Naive thymus-derived CD8-positive, alpha-beta T cell (primary cell): ENCODE data around the gene ZNF277. TPM values are rescaled to one million over a fixed set of nuclear protein-coding genes. Genes with fewer than 3 reads are reported as not detected.

Experiments used
- ATAC-seq, 2 donors: fragments of 150-1000 bp; cut with Tn5 transposase in 1 of 2; sonication (Bioruptor Pico), chemical (Tn5 transposase) in 1 of 2; 1 replicate in 1 of 2; 2 replicates in 1 of 2; pipeline ENCODE4 v1.10.0; 2021; ENCODE audit warnings: mild to moderate bottlenecking in 2 of 2, moderate library complexity in 2 of 2
- POLR2A ChIA-PET: fragments of 350-600 bp; sonication (Branson Sonifier 250); formaldehyde crosslinking; loops from one replicate; lab custom pipeline; 2021; ENCODE audit warnings: antibody characterized with exemption; lab: Charles Lee
- DNase-seq, 10 donors: peaks; one replicate each; pipeline versions ENCODE4 v3.0.0 to v3.0.0-alpha.2; 2020 to 2022
- H3K27ac Mint-ChIP-seq, 10 donors: one replicate each; pipeline ENCODE4 v1.8.0; 2020 to 2022; ENCODE audit warnings: mild to moderate bottlenecking in 10 of 10, mixed read lengths in 10 of 10, moderate library complexity in 4 of 10, inconsistent platforms in 1 of 10
- H3K27me3 Mint-ChIP-seq, 5 donors: one replicate each; pipeline ENCODE4 v1.8.0; 2021 to 2022; ENCODE audit warnings: mixed read lengths in 5 of 5
- H3K36me3 Mint-ChIP-seq, 3 donors: one replicate each; pipeline ENCODE4 v1.8.0; 2020 to 2022; ENCODE audit warnings: mixed read lengths in 3 of 3, mild to moderate bottlenecking in 2 of 3, inconsistent platforms in 1 of 3
- H3K4me1 Mint-ChIP-seq, 4 donors: one replicate each; pipeline ENCODE4 v1.8.0; 2021 to 2022; ENCODE audit warnings: mixed read lengths in 4 of 4
- H3K4me3 Mint-ChIP-seq, 10 donors: one replicate each; pipeline ENCODE4 v1.8.0; 2020 to 2022; ENCODE audit warnings: mild to moderate bottlenecking in 10 of 10, mixed read lengths in 10 of 10, moderate library complexity in 6 of 10, inconsistent platforms in 1 of 10
- H3K9me3 Mint-ChIP-seq, 9 donors: one replicate each; pipeline ENCODE4 v1.8.0; 2020 to 2022; ENCODE audit warnings: mixed read lengths in 9 of 9, mild to moderate bottlenecking in 3 of 9, inconsistent platforms in 1 of 9, moderate library complexity in 1 of 9
- polyA plus RNA-seq, 3 donors: library from polyadenylated mRNA; unstranded; fragments of 300-500 nt; fragmentation: Illumina TruSeq; gene quantifications; one replicate each; pipeline ENCODE4 v1.2.3, GENCODE V29; 2021
- total RNA-seq, 8 experiments: library from RNA in 2 of 8; stranded (reverse) in 2 of 8; gene quantifications; one replicate each; pipeline ENCODE4 v1.2.3 and lab custom pipeline; 2021 to 2026

The ZNF277 gene
- total and polyA plus RNA-seq, 5 experiments from 2014 or later, result 20.3 to 40.0 (median 22.8) TPM

DNA sequence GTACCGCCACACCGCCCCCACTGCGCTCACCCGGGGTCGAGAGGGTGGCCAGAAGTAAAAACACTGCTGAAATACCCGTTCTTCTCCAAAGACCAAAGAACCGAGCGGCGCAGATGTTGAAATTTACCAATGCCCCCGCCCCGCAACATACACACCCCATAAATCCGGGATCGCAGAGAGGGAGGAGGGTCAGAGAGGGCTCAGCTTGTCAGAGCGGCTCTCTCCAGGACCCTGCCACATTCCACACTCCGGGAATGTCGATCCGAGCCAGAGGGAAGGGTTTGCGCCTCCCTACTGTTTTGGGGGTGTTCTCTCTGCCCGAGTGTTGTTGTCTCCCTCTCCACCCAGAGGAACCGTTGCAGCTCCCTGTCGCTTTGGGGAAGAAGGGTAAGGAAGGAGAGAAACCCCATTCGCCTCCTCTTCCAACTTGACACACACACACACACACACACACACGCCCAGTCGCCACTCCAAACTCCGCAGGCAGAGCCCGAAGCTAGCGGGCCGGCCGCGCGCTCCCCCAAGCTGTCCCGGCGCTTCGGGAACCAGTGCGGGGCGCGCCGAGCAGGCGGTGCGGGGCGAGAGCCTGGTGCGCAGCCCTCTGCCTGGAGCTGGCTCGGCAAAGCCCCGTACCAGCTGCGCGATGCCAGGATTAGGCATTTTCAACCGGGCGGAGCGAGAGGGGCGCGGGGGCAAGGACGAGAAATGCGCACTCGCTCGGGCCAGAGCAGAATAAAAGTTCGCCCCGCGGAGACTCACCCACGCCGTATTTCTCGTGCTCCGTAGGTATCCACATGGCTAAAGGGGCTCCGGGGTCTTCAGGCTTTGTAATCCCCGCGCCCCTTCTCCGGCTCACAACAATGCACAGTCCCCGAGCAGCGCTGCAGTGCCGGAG lies 905 bp upstream of the ZNF277 start:
- H3K4me3 Mint-ChIP-seq, result peak overlapping the region; percentile 93 to 98 (median 97)
- no peaks in the 10 kb centered on the region for H3K9me3 Mint-ChIP-seq
- peaks cover 19 to 42% (median 35%) of the 10 kb centered on the region in 4 donors for H3K4me1 Mint-ChIP-seq
- peaks cover 19 to 40% (median 31%) of the 10 kb centered on the region in 5 donors for H3K27me3 Mint-ChIP-seq
- peak; percentile 22 to 32 for ATAC-seq
- H3K27ac Mint-ChIP-seq, result peak overlapping the region in 9 of 10 donors; percentile 7 to 94 (median 64)
- DNase-seq, result peak; percentile 11 to 63 (median 41)
- POLR2A ChIA-PET, result interaction anchor here (0.6 to 4.0 kb wide), 3 partner anchors 95 to 644 kb away, joined by 3 to 23 read pairs (median 3); partner anchors contain the start of genes IFRD1 and IMMP2L
- H3K36me3 Mint-ChIP-seq, result no peaks in the 10 kb centered on the region

DNA sequence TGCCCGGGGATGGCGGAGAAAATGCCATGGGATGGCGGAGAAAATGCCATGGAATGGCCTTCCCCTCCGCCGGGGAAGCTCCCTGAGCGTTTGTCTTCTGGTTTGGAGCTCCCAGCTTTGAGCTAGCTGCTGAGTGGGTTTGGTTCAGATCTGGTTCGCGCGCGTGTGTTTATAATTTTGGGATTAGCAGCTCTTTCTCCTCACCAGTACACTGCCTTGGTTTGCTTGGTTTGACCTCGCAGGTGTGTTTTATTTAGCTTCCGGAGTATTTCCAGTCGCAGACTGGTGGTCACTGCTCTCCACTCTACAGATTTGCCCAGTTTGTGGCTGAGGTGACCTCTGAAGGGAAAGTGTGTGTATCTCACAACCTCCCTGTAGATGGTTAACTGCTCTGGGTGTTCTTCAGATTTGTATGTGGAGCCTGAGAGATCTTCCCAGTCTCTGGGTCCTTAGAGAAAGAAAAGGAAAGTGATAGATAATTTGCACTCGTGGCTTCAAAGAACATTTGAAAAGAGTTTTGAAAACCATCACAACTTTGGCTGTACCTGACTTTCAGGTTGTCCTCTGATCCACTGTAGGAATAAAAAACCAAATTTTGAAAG lies 597 bp downstream of the ZNF277 start:
- Mint-ChIP-seq H3K4me1 (peaks cover 24 to 50% (median 46%) of the 10 kb centered on the region in 4 donors), H3K9me3 (no peaks in the 10 kb centered on the region), H3K36me3 (no peaks in the 10 kb centered on the region), H3K27me3 (peaks cover 8 to 25% (median 16%) of the 10 kb centered on the region in 5 donors), H3K4me3 (peak overlapping the region; percentile 93 to 98 (median 97)), H3K27ac (peak overlapping the region; percentile 75 to 96 (median 94))
- DNase-seq (peak in 3 of 10 donors; percentile 5 to 13 (median 10)), ATAC-seq (no peak)
- POLR2A ChIA-PET, result interaction anchor here (1.5 to 4.0 kb wide), 2 partner anchors 243 to 645 kb away, joined by 3 to 23 read pairs; partner anchors contain the start of genes IFRD1 and IMMP2L

DNA sequence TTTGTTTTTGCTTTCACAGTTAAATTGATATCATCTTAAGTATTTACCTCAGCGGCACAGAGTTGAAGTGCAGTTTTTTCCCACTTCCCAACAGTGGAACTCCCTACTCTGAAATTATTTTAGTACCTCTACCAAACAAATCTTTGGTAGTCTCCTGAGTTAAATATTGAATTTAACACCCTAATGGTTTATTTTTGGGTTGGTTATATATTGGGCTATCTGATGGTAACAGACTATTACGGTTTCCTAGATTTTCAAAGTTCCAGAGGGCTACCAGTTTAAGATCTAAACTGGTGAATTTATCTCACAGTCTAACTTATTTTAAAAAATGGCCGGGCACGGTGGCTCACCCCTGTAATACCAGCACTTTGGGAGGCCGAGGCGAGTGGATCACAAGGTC lies 1.3 kb downstream of the ZNF277 start:
- peak overlapping the region; percentile 93 to 98 (median 97) for H3K4me3 Mint-ChIP-seq
- peaks cover 27 to 52% (median 50%) of the 10 kb centered on the region in 4 donors for H3K4me1 Mint-ChIP-seq
- POLR2A ChIA-PET, result interaction anchor here (4.0 kb wide), 1 partner anchor 243 kb away, joined by 23 read pairs; the partner anchor contains the start of gene IFRD1
- no peaks in the 10 kb centered on the region for H3K36me3 Mint-ChIP-seq
- H3K27me3 Mint-ChIP-seq, result peaks cover 6 to 18% (median 13%) of the 10 kb centered on the region in 5 donors
- H3K27ac Mint-ChIP-seq, result peak overlapping the region in 2 of 10 donors; percentile 4 to 93
- H3K9me3 Mint-ChIP-seq, result no peaks in the 10 kb centered on the region
- ATAC-seq (no peak), DNase-seq (no peak)

DNA sequence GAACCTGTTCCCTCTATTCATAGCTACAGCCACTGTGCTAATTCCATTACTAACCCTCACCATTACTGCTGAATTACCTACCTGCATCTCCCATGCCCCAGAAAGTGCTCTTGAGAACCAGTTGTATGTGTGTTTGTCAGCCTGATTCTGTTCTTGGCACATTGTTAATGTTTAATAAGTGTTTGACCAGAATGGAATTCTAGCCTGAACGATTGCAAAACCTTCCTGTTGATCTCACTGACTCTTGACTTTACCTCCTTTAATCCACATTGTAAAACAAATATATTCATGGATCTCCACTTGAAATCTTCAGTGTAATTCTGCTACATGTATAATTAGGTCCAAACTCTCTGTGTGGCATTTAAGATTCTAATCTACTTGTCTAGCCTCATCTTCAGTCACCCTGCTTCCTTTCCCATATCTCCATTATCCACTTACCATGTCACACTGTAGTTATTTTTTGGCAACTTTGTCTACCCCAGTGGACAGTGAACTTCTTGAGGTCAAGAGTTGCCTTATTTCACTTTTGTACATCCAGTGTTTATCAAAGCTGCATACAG lies 4.9 kb downstream of the ZNF277 start:
- peaks cover 15 to 49% (median 46%) of the 10 kb centered on the region in 4 donors for H3K4me1 Mint-ChIP-seq
- no peak overlapping the region for H3K27ac Mint-ChIP-seq
- no peak for DNase-seq
- H3K27me3 Mint-ChIP-seq, result no peaks in the 10 kb centered on the region
- POLR2A ChIA-PET, result no interaction called here
- no peaks in the 10 kb centered on the region for H3K9me3 Mint-ChIP-seq
- no peak for ATAC-seq
- no peaks in the 10 kb centered on the region for H3K36me3 Mint-ChIP-seq
- H3K4me3 Mint-ChIP-seq, result no peak overlapping the region

DNA sequence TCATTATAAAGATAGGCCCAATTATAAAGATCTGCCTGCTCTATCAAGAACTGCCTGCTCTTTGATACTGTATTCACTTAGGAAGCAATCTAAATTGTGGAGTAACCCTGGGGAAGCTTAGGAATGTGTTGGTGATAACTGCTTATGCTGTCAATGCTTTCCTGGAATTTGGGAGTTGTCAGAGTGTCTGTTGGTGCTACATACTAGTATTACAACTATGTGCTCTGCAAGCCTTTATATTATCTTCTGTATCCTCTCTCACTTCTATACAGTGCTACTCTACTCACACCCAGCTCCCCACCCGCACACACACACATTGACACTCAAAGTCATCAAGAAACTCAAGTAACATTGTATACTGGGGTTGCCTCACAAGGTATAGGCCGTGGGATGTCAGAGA lies 6.1 kb downstream of the ZNF277 start:
- ATAC-seq (no peak), DNase-seq (no peak)
- Mint-ChIP-seq H3K27ac (peak overlapping the region in 1 of 10 donors; percentile 36), H3K4me1 (peaks cover 16 to 48% (median 47%) of the 10 kb centered on the region in 4 donors), H3K9me3 (no peaks in the 10 kb centered on the region), H3K36me3 (peaks cover 0 to 4% (median 3%) of the 10 kb centered on the region in 3 donors), H3K27me3 (no peaks in the 10 kb centered on the region), H3K4me3 (no peak overlapping the region)
- POLR2A ChIA-PET, result no interaction called here

DNA sequence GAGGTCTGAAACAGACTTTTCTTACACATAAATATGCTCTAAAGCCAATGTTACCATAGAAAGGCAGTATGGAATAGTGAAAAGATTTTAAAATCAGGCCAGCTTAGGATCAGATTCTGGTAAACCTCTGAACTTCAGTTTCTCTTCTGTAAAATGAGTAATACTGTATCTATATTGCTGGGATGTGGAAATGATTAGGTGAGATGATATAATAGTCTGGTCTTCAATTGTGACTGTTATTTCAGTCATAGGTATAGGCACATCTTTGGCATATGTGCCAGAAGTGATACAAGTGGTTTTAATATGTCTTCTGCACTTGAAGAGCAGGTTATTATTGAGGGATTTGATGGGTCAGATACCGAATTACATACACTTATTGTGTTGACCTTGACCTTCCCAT lies 7.2 kb downstream of the ZNF277 start:
- Mint-ChIP-seq H3K36me3 (peaks cover 0 to 13% (median 10%) of the 10 kb centered on the region in 3 donors), H3K4me1 (peaks cover 20 to 59% (median 47%) of the 10 kb centered on the region in 4 donors), H3K27me3 (no peaks in the 10 kb centered on the region), H3K9me3 (no peaks in the 10 kb centered on the region), H3K27ac (no peak overlapping the region), H3K4me3 (no peak overlapping the region)
- no peak for ATAC-seq
- no peak for DNase-seq
- POLR2A ChIA-PET, result no interaction called here

DNA sequence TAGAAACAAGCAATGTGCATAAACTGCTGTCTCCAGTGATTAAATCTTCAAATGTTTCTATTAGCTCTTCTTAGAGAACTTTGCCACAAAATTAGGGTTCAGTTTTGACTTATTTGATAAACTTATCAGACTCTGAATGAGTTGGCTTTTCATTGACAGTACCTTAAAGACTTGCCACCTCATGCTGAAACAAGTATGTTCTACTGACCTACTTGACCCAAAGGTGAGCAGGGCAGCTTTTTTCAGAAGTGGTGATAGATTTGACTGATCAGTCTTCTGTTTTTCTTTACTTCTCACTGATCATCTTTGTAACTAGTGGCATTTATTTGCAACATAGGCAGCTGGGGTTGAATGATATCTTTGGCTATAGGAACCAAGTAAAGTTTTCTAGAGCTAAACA lies 7.8 kb downstream of the ZNF277 start:
- no peak overlapping the region for H3K27ac Mint-ChIP-seq
- ATAC-seq, result no peak
- H3K4me3 Mint-ChIP-seq, result no peak overlapping the region
- H3K36me3 Mint-ChIP-seq, result peaks cover 0 to 13% (median 11%) of the 10 kb centered on the region in 3 donors
- no peaks in the 10 kb centered on the region for H3K27me3 Mint-ChIP-seq
- POLR2A ChIA-PET, result no interaction called here
- no peak for DNase-seq
- peaks cover 22 to 64% (median 43%) of the 10 kb centered on the region in 4 donors for H3K4me1 Mint-ChIP-seq
- H3K9me3 Mint-ChIP-seq, result no peaks in the 10 kb centered on the region

DNA sequence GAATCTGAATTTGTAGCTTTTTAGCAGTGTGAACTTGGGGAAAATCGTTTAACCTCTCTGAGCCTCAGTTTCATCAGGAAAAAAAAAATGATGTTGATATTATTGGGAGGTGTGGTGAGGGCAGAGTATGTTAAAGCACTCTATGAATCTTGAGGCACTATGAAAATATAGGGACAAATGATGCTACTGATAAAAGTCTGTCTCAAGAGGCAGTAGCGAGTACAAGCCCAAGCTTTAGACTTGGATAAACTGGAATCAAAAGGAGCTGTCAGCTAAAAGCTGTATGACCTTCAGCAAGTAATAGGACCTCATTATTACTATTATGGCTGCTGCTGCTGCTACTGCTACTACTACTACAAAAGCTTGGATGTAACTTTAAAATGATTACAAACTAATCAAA lies 8.4 kb downstream of the ZNF277 start:
- Mint-ChIP-seq H3K4me1 (peaks cover 22 to 65% (median 41%) of the 10 kb centered on the region in 4 donors), H3K27me3 (no peaks in the 10 kb centered on the region), H3K36me3 (peaks cover 0 to 13% (median 11%) of the 10 kb centered on the region in 3 donors), H3K4me3 (no peak overlapping the region), H3K27ac (no peak overlapping the region), H3K9me3 (no peaks in the 10 kb centered on the region)
- ATAC-seq (no peak), DNase-seq (no peak)
- POLR2A ChIA-PET, result no interaction called here

DNA sequence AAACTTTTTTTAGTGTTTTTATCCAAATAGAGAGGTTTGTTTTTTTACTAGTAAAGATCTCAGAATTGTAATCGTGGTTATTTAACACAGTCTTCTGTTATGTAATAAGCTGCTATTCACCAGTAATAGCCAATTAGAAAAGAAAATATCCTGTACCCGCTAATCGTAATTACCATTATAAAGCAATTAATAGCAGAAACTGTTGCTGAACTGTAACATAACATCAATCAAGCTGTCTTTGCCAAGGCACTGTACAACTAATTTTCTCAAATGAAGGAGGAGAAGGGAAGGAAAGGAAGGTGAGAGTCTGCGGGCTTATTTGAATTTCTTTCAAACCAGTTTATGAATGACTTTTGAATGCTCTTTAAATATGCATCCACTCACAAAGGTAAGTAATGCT lies 9.3 kb downstream of the ZNF277 start:
- no peak overlapping the region for H3K4me3 Mint-ChIP-seq
- peaks cover 0 to 14% (median 11%) of the 10 kb centered on the region in 3 donors for H3K36me3 Mint-ChIP-seq
- H3K4me1 Mint-ChIP-seq, result peaks cover 23 to 67% (median 46%) of the 10 kb centered on the region in 4 donors
- ATAC-seq (no peak), DNase-seq (no peak)
- H3K9me3 Mint-ChIP-seq, result no peaks in the 10 kb centered on the region
- POLR2A ChIA-PET, result no interaction called here
- H3K27me3 Mint-ChIP-seq, result no peaks in the 10 kb centered on the region
- H3K27ac Mint-ChIP-seq, result no peak overlapping the region

DNA sequence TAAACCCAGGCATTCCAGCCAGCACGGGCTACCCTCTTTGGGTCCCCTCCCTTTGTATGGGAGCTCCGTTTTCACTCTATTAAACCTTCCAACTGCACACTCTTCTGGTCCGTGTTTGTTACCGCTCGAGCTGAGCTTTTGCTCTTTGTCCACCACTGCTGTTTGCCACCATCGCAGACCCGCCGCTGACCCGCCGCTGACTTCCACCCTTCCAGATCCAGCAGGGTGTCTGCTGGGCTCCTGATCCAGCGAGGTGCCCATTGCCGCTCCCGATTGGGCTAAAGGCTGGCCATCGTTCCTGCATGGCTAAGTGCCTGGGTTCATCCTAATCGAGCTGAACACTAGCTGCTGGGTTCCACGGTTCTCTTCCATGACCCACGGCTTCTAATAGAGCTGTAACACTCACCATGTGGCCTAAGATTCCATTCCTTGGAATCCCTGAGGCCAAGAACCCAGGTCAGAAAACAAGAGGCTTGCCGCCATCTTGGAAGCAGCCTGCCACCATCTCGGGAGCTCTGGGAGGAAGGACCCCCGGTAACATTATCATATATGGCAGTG lies 14.5 kb downstream of the ZNF277 start:
- Mint-ChIP-seq H3K4me3 (no peak overlapping the region), H3K4me1 (peaks cover 24 to 59% (median 45%) of the 10 kb centered on the region in 4 donors), H3K36me3 (peaks cover 6 to 38% (median 18%) of the 10 kb centered on the region in 3 donors), H3K9me3 (peaks cover 0 to 2% (median 0%) of the 10 kb centered on the region in 9 donors), H3K27me3 (no peaks in the 10 kb centered on the region), H3K27ac (peak overlapping the region in 1 of 10 donors; percentile 64)
- POLR2A ChIA-PET, result no interaction called here
- ATAC-seq (no peak), DNase-seq (no peak)

DNA sequence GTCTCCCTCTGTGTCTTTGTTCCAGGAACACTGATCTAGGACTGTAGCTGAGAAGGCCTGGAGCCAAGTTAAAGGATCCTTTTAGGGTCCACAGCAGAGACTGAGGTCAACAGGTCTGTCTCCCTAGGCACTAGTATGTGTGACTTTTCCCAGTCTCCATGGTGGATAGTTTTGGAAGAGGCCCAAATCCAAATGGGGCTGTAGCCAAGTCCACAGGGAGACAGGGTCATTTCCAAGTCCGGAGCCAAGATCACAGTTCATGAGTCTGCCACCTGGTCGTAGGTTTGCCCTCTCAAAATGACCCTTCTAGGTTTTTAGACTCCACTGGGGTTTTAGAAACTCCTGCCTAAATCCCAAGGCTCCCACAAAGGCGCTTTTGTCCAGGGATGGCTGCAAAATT lies 16.8 kb downstream of the ZNF277 start:
- H3K36me3 Mint-ChIP-seq, result peaks cover 6 to 31% (median 11%) of the 10 kb centered on the region in 3 donors
- no peaks in the 10 kb centered on the region for H3K27me3 Mint-ChIP-seq
- DNase-seq, result no peak
- H3K27ac Mint-ChIP-seq, result no peak overlapping the region
- no peak for ATAC-seq
- no peak overlapping the region for H3K4me3 Mint-ChIP-seq
- POLR2A ChIA-PET, result no interaction called here
- peaks cover 23 to 53% (median 38%) of the 10 kb centered on the region in 4 donors for H3K4me1 Mint-ChIP-seq
- peaks cover 0 to 2% (median 0%) of the 10 kb centered on the region in 9 donors for H3K9me3 Mint-ChIP-seq

DNA sequence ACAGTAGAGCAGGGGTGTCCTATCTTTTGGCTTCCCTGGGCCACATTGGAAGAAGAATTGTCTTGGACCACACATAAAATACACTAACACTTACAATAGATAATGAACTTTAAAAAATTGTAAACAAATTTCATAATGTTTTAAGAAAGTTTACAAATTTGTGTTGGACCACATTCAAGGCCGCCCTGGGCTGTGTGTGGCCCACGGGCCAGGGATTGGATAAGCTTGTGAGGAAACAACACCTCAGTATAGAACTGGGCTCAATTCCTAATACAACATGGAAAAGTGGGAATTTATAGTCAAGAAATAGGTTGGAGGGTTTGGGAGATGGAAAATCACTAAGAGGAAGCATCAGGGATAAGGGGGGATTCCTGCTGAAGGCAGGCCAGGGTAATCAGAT lies 17.7 kb downstream of the ZNF277 start:
- Mint-ChIP-seq H3K27ac (no peak overlapping the region), H3K4me3 (peak overlapping the region in 1 of 10 donors; percentile 5), H3K36me3 (peaks cover 6 to 27% (median 7%) of the 10 kb centered on the region in 3 donors), H3K27me3 (no peaks in the 10 kb centered on the region), H3K4me1 (peaks cover 21 to 51% (median 40%) of the 10 kb centered on the region in 4 donors), H3K9me3 (peaks cover 0 to 2% (median 0%) of the 10 kb centered on the region in 9 donors)
- POLR2A ChIA-PET, result no interaction called here
- ATAC-seq (no peak), DNase-seq (no peak)
